DMS153 treated with DMSO at 0.1 percent for 48 hours (cell line): ENCODE measurements around the gene KRT83.

Source experiments
- DNase-seq: peaks from one replicate; lab custom pipeline; 2025; ENCODE audit not compliant: unreplicated experiment; lab: John Stamatoyannopoulos, UW

KRT83 gene

GRCh38 chr12:52267266-52267665 lies 53.9 kb downstream of the KRT83 start:
- DNase-seq, result no peak

- DNase-seq, result peak; percentile 14
Observed at GRCh38 chr12:52266514-52266913, 54.7 kb downstream of the KRT83 start.

GRCh38 chr12:52264435-52264825 lies 56.8 kb downstream of the KRT83 start:
- DNase-seq, result no peak
